Thyroid gland (tissue), 4 donors: ENCODE data around the gene LTA.

Source experiments
- POLR2A ChIP-seq, 2 donors: fragments of 450-650 bp; IDR thresholded peaks; one replicate each; pipeline ENCODE4 v1.6.1; 2017; ENCODE audit warnings: antibody characterized with exemption in 2 of 2, mild to moderate bottlenecking in 2 of 2, moderate library complexity in 1 of 2
- TF ChIP-seq, protein P1 (sequence below), 6 experiments: fragments of 200-600 bp in 3 of 6; fragments of 450-650 bp in 3 of 6; sonication (generic) in 3 of 6; IDR thresholded peaks; one replicate each; pipeline ENCODE4 v1.5.1; 2016 to 2019; ENCODE audit warnings: antibody characterized with exemption in 6 of 6, mild to moderate bottlenecking in 2 of 6, inconsistent platforms in 1 of 6, moderate library complexity in 1 of 6

DNA sequence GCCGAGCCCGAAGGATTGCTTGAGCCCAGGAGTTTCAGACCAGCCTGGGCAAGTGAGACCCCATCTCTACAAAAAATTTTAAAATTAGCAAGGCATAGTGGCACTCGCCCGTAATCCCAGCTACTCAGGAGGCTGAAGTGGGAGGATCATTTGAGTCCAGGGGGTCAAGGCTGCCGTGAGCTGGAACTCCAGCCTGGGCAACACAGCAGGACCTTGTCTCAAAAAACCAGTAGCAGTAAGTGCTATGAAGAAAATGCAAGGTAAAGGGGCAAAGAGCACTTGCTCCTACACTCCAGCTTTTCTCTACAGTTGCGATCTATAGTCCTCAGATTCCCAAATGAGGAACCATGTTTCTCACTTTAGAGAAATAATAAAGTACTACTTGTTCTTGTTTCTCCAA is 28.4 kb upstream of the LTA start:
- TF ChIP-seq, protein P1, sequence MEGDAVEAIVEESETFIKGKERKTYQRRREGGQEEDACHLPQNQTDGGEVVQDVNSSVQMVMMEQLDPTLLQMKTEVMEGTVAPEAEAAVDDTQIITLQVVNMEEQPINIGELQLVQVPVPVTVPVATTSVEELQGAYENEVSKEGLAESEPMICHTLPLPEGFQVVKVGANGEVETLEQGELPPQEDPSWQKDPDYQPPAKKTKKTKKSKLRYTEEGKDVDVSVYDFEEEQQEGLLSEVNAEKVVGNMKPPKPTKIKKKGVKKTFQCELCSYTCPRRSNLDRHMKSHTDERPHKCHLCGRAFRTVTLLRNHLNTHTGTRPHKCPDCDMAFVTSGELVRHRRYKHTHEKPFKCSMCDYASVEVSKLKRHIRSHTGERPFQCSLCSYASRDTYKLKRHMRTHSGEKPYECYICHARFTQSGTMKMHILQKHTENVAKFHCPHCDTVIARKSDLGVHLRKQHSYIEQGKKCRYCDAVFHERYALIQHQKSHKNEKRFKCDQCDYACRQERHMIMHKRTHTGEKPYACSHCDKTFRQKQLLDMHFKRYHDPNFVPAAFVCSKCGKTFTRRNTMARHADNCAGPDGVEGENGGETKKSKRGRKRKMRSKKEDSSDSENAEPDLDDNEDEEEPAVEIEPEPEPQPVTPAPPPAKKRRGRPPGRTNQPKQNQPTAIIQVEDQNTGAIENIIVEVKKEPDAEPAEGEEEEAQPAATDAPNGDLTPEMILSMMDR (IDR thresholded peaks at IDR 0.05) = no peak
- TF ChIP-seq POLR2A (IDR thresholded peaks at IDR 0.05) = no peak
